Coronary artery (tissue), 2 donors: Measurements from ENCODE around the gene CD37.
"Not testable (repeated sequence)": the region's sequence is repeated elsewhere in the genome, so short reads cannot be mapped to it uniquely, and the experiment has no call there.

Source experiments
- DNase-seq: peaks from one replicate; pipeline ENCODE4 v3.0.0-alpha.2; 2017; ENCODE audit warnings: low spot score
- H3K27ac ChIP-seq, 2 donors: fragments of 200-600 bp; sonication (generic); one replicate each; pipeline ENCODE4 v1.5.1; 2016 to 2019
- H3K4me3 ChIP-seq: fragments of 200-600 bp; sonication (generic); 2 replicates; pipeline ENCODE4 v1.5.1; 2016; ENCODE audit warnings: mild to moderate bottlenecking, moderate library complexity
- CTCF ChIP-seq: fragments of 200-600 bp; sonication (generic); IDR thresholded peaks from one replicate; pipeline ENCODE4 v1.5.1; 2019; ENCODE audit warnings: antibody characterized with exemption

The CD37 gene

GRCh38 chr19:49318296-49318695 lies 16.9 kb upstream of the CD37 start:
- Histone ChIP-seq H3K27ac (no peak overlapping the region), H3K4me3 (no peak overlapping the region)
- TF ChIP-seq CTCF, result no peak
- no peak for DNase-seq

DNA sequence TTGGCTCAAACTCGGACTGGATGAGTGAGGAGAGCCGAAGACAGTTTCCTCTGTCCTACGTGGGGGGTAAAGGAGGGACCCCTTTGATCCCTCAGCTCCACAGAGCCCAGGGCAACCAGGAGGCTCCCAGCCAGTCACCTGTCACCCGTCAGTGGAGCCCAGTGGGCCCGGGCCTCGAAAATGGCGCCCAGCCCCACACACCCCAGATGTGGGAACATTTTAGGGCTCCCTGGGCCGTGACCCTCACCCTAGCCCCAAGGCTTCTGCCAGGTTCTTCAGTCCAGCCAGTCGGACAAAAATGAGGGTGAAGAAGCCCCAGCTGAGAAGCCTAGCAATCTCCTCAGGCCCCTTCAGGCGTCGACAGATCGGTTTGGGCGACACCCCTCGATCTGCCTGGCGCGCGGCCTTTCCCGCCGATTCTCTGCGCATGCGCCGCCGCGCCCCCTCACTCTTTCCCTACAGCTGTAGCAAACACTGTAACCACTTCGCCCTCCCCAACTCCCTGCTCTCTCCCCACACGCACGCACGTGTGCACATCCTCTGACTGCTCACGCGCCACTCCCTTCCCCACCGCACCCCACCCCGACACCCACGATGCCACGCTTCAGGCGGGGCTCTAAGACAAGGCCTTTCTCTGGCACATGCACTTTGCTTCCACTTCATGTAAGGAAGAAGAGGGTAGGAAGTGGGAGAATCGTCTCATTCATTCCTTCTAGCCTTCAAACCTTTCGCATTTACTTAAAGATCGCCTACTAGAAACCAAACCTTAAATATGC lies 10.2 kb upstream of the CD37 start, which contains the start of gene SLC6A16:
SLC6A16 (minus strand) TSS at position 391 of the 776 bp plus-strand sequence. CDS start 13,844 bp downstream, outside the sequence.
- Histone ChIP-seq H3K4me3 (no peak within 1 kb of the TSS), H3K27ac (no peak within 1 kb of the TSS)
- peak; percentile 59 for DNase-seq
- no peak for TF ChIP-seq CTCF

- not testable (repeated sequence) for DNase-seq, H3K4me3 ChIP-seq, H3K27ac ChIP-seq
Measured at GRCh38 chr19:49325756-49326155, 9.4 kb upstream of the CD37 start.

DNA sequence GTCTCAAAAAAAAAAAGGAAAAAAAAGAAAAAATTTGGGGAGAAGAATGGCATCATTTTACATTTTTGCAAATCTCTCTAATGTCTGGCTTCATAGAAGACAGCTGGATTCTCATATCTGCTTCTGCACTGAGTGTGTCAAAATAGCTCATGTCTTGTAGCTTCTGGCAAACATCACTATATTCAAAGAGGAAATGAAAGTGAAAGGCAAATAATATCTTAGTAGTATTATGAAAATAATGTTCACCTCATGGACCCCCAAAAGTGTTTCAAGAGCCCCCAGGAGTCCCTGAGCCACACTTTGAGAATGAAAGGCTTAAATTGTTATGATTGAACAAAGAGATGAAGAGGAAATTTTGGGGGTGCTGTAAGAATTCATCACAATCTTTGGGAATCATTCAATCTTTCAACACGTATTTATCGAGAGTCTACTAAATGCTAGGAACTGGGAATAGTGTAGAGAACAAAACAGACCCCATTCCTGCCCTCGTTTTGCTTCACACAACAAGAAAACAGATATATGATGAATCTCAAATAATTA lies 9.0 kb upstream of the CD37 start:
- no peak for TF ChIP-seq CTCF
- no peak overlapping the region for H3K27ac ChIP-seq
- H3K4me3 ChIP-seq, result no peak overlapping the region

GRCh38 chr19:49327878-49328544 lies 7.2 kb upstream of the CD37 start:
- Histone ChIP-seq H3K4me3 (no peak overlapping the region), H3K27ac (no peak overlapping the region)
- DNase-seq, result peak; percentile 7
- peak; percentile 27 for TF ChIP-seq CTCF

More for the DNA sequence above, 9.0 kb upstream of the CD37 start:
- DNase-seq, result peak; percentile 4

DNA sequence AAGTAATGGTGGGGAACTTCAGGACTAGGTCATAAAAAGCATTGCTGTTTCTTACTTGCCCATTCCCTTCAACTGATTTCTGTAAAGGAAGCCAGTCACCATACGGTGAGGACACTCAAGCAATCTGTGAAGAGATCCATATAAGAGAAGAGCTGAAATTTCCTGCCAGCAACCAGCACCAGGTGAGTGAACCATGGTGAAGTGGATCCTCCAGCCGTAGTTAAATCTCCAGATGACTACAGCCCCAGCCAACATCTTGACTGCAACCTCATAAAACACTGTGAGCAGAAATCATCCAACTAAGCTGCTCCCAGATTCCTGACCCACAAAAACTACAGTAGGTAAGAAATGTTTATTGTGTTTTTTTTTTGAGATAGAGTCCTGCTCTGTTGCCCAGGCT lies 6.5 kb upstream of the CD37 start:
- no peak for TF ChIP-seq CTCF
- Histone ChIP-seq H3K27ac (no peak overlapping the region), H3K4me3 (no peak overlapping the region)
- no peak for DNase-seq

GRCh38 chr19:49331187-49331586 lies 4.0 kb upstream of the CD37 start:
- peak; percentile 12 for DNase-seq
- not testable (repeated sequence) for H3K4me3 ChIP-seq, H3K27ac ChIP-seq

GRCh38 chr19:49331616-49332055 lies 3.6 kb upstream of the CD37 start:
- Histone ChIP-seq H3K27ac (no peak overlapping the region), H3K4me3 (no peak overlapping the region)
- TF ChIP-seq CTCF, result no peak
- DNase-seq, result peak; percentile 57

DNA sequence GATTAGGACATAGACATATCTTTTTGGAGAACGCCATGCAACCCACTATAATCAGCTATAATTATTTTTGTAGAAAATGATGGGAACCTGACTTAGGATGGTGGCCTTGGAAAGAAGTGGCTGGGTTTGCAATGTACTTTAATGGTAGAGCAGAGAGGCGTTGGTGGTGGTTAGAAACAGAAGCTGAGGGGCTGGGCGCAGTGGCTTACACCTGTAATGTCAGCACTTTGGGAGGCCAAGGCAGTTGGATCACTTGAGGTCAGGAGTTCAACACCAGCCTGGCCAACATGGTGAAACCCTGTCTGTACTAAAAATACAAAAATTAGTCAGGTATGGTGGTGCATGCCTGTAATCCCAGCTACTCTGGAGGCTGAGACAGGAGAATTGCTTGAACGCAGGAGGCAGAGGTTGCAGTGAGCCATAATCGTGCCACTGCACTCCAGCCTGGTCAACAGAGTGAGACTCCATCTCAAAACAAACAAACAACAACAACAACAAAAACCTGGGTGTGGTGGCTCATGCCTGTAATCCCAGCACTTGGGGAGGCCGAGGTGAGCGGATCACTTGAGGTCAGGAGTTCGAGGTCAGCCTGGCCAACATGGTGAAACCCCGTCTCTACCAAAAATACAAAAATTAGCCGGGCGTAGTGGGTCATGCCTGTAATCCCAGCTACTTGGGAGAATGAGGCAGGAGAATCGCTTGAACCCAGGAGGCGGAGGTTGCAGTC lies 2.4 kb upstream of the CD37 start:
- not testable (repeated sequence) for H3K4me3 ChIP-seq, H3K27ac ChIP-seq
- DNase-seq, result peak; percentile 12
